ENCODE measurements around the gene EFS. TPM values are rescaled to one million over a fixed set of nuclear protein-coding genes. Genes with fewer than 3 reads are reported as not detected.

EFS gene
- polyA plus RNA-seq, 1 donor (not counting 4 experiments of a cell fraction or from before 2014, with no cell fraction given) = 1.4 TPM

DNA sequence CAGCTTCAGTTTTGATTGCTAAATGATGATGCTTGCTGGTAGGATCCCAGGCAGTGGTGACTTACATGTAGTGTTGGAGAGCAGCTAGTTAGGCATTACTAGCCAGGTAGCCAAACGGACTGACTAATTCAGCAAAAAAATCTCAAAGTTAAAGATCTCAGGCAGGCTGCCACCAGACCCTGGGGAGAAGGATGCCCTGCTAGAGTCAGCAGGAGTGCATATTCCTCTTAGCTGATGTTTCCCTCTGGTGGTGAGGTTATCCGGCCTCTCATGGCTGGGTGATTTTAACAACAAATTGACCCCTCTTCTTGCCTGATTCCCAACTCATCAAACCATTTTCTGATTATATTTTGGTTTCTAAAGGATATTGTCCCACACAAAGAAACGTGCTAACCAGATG, 2.8 kb downstream of the EFS start:
- H2AFZ ChIP-seq (ENCODE audit: control insufficient read depth, low read length) = no peak overlapping the region
- no peaks in the 10 kb centered on the region for H4K20me1 ChIP-seq (ENCODE audit: control insufficient read depth, extremely low read depth, insufficient read depth, low read length)
- peaks cover 21% of the 10 kb centered on the region for H3K4me1 ChIP-seq (ENCODE audit: control insufficient read depth, extremely low read depth, insufficient read depth, low read length)
- H3K27me3 ChIP-seq (ENCODE audit: control insufficient read depth, extremely low read depth, insufficient read depth, low read length) = no peaks in the 10 kb centered on the region
- DNase-seq (ENCODE audit: low read depth, low spot score) = no peak
- no peak for FAIRE-seq
- H3K9me3 ChIP-seq (ENCODE audit: control insufficient read depth, low read depth, low read length) = no peaks in the 10 kb centered on the region
- no peak overlapping the region for H3K9ac ChIP-seq (ENCODE audit: control insufficient read depth, extremely low read depth, insufficient read depth, low read length)
- no peak overlapping the region for H3K4me2 ChIP-seq (ENCODE audit: control insufficient read depth, extremely low read depth, insufficient read depth, low read depth, low read length)
- H3K79me2 ChIP-seq (ENCODE audit: control insufficient read depth, insufficient read depth, low read length) = no peaks in the 10 kb centered on the region
- H3K36me3 ChIP-seq (ENCODE audit: control insufficient read depth in 2 of 2, extremely low read depth in 1 of 2, insufficient read depth in 2 of 2, low read length in 2 of 2) = no peaks in the 10 kb centered on the region
- no peak for TF ChIP-seq EZH2 (IDR thresholded peaks at IDR 0.05; ENCODE audit: low read length)
- TF ChIP-seq, protein P1, sequence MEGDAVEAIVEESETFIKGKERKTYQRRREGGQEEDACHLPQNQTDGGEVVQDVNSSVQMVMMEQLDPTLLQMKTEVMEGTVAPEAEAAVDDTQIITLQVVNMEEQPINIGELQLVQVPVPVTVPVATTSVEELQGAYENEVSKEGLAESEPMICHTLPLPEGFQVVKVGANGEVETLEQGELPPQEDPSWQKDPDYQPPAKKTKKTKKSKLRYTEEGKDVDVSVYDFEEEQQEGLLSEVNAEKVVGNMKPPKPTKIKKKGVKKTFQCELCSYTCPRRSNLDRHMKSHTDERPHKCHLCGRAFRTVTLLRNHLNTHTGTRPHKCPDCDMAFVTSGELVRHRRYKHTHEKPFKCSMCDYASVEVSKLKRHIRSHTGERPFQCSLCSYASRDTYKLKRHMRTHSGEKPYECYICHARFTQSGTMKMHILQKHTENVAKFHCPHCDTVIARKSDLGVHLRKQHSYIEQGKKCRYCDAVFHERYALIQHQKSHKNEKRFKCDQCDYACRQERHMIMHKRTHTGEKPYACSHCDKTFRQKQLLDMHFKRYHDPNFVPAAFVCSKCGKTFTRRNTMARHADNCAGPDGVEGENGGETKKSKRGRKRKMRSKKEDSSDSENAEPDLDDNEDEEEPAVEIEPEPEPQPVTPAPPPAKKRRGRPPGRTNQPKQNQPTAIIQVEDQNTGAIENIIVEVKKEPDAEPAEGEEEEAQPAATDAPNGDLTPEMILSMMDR (optimal IDR thresholded peaks at IDR 0.05 in 1 of 3, IDR thresholded peaks at IDR 0.05 in 1 of 3, conservative IDR thresholded peaks at IDR 0.05 in 1 of 3; ENCODE audit: extremely low read depth in 1 of 3, insufficient read depth in 2 of 3, low read length in 3 of 3) = peak; percentile 17 to 43 (median 24)
- H3K4me3 ChIP-seq (ENCODE audit: control insufficient read depth in 2 of 3, extremely low read depth in 1 of 3, insufficient read depth in 2 of 3, low read depth in 1 of 3, low read length in 3 of 3) = no peak overlapping the region
- H3K27ac ChIP-seq (ENCODE audit: control insufficient read depth, insufficient read depth, low read length) = no peak overlapping the region
- H3K9me1 ChIP-seq (ENCODE audit: control insufficient read depth, extremely low read depth, insufficient read depth, low read length) = no peaks in the 10 kb centered on the region
- dilution Hi-C loops (cut with MboI; ENCODE audit: extremely low pct_ligation_motif_present, low sequenced_read_pairs) = no loop called here

- dilution Hi-C loops (cut with MboI; ENCODE audit: extremely low pct_ligation_motif_present, low sequenced_read_pairs) = no loop called here
- Histone ChIP-seq H3K9me1 (ENCODE audit: control insufficient read depth, extremely low read depth, insufficient read depth, low read length) (no peaks in the 10 kb centered on the region), H3K27me3 (ENCODE audit: control insufficient read depth, extremely low read depth, insufficient read depth, low read length) (no peaks in the 10 kb centered on the region), H3K4me3 (ENCODE audit: control insufficient read depth in 2 of 3, extremely low read depth in 1 of 3, insufficient read depth in 2 of 3, low read depth in 1 of 3, low read length in 3 of 3) (no peak overlapping the region), H3K4me1 (ENCODE audit: control insufficient read depth, extremely low read depth, insufficient read depth, low read length) (peaks cover 18% of the 10 kb centered on the region), H2AFZ (ENCODE audit: control insufficient read depth, low read length) (no peak overlapping the region), H3K36me3 (ENCODE audit: control insufficient read depth in 2 of 2, extremely low read depth in 1 of 2, insufficient read depth in 2 of 2, low read length in 2 of 2) (peaks cover 0 to 2% of the 10 kb centered on the region in 2 experiments), H3K79me2 (ENCODE audit: control insufficient read depth, insufficient read depth, low read length) (no peaks in the 10 kb centered on the region), H3K4me2 (ENCODE audit: control insufficient read depth, extremely low read depth, insufficient read depth, low read depth, low read length) (no peak overlapping the region), H3K27ac (ENCODE audit: control insufficient read depth, insufficient read depth, low read length) (no peak overlapping the region), H3K9ac (ENCODE audit: control insufficient read depth, extremely low read depth, insufficient read depth, low read length) (no peak overlapping the region), H3K9me3 (ENCODE audit: control insufficient read depth, low read depth, low read length) (no peaks in the 10 kb centered on the region), H4K20me1 (ENCODE audit: control insufficient read depth, extremely low read depth, insufficient read depth, low read length) (no peaks in the 10 kb centered on the region)
- no peak for DNase-seq (ENCODE audit: low read depth, low spot score)
- TF ChIP-seq, protein P1 (optimal IDR thresholded peaks at IDR 0.05 in 1 of 3, IDR thresholded peaks at IDR 0.05 in 1 of 3, conservative IDR thresholded peaks at IDR 0.05 in 1 of 3; ENCODE audit: extremely low read depth in 1 of 3, insufficient read depth in 2 of 3, low read length in 3 of 3) = no peak
- no peak for TF ChIP-seq EZH2 (IDR thresholded peaks at IDR 0.05; ENCODE audit: low read length)
- no peak for FAIRE-seq
Observed at GRCh38 chr14:23361763-23362162, 3.2 kb downstream of the EFS start.
